ENCODE data around the gene UNC119. TPM values are rescaled to one million over a fixed set of nuclear protein-coding genes. Genes with fewer than 3 reads are reported as not detected.
A peak's percentile ranks its signal among the peaks of the same experiment; 100 is the strongest.

Gene UNC119
- polyA plus RNA-seq, 2 of the 4 experiments (the other 2 are of a cell fraction): 27.8 to 50.5 TPM

- peak overlapping the region; percentile 79 for H3K4me3 ChIP-seq
- TF ChIP-seq CTCF (IDR thresholded peaks at IDR 0.05): no peak
- TF ChIP-seq JUN (IDR thresholded peaks at IDR 0.05): no peak
- no peak for TF ChIP-seq MYC (IDR thresholded peaks at IDR 0.05; ENCODE audit: borderline replicate concordance, low read length)
- TF ChIP-seq EHMT2 (IDR thresholded peaks at IDR 0.05; ENCODE audit: low read depth): no peak
- TF ChIP-seq MAX (IDR thresholded peaks at IDR 0.05): no peak
- TF ChIP-seq FOSB (CRISPR knock-in tag; IDR thresholded peaks at IDR 0.05): no peak
- DNase-seq (ENCODE audit: low read depth in 1 of 2, low spot score in 1 of 2) (peak in 1 of 2 experiments; percentile 25), ATAC-seq (peak; percentile 1 to 22; a peak in 3 of 6 replicates), FAIRE-seq (no peak)
- H3K4me2 ChIP-seq: peak overlapping the region; percentile 78
- WGBS (ENCODE audit: missing lambda C conversion rate): 3% methylated on average over 17 of the region's 17 CpGs
- ChIA-PET POLR2A (no interaction called here), CTCF (interaction anchor here (0.9 to 1.7 kb wide), 10 partner anchors 9 to 104 kb away, joined by 3 to 7 read pairs (median 4); partner anchors contain the start of genes ALDOC and BLTP2)
- peaks cover 17% of the 10 kb centered on the region for H3K4me1 ChIP-seq
- peak overlapping the region; percentile 79 to 88 for H3K27ac ChIP-seq
- no peaks in the 10 kb centered on the region for H3K9me3 ChIP-seq
These were observed 46.0 kb upstream of the UNC119 start for GRCh38 chr17:28598389-28598788.

GRCh38 chr17:28597606-28598383, 45.4 kb upstream of the UNC119 start:
- Histone ChIP-seq H3K9me3 (no peaks in the 10 kb centered on the region), H3K4me2 (peak overlapping the region; percentile 78), H3K4me1 (peaks cover 17% of the 10 kb centered on the region), H3K27ac (peak overlapping the region; percentile 79 to 88), H3K4me3 (peak overlapping the region; percentile 79)
- no peak for DNase-seq (ENCODE audit: low read depth in 1 of 2, low spot score in 1 of 2)
- TF ChIP-seq HOXB5 (CRISPR knock-in tag; IDR thresholded peaks at IDR 0.05) (no peak), NR3C1 (IDR thresholded peaks at IDR 0.05) (no peak), NPAS2 (CRISPR knock-in tag; IDR thresholded peaks at IDR 0.05; ENCODE audit: borderline replicate concordance) (no peak)
- no peak for FAIRE-seq
- POLR2A ChIA-PET: no interaction called here
- CTCF ChIA-PET: interaction anchor here (0.9 to 1.7 kb wide), 8 partner anchors 12 to 104 kb away, joined by 3 to 7 read pairs (median 4); partner anchors contain the start of gene ALDOC
- 38% methylated on average over 5 of the region's 5 CpGs for WGBS (ENCODE audit: missing lambda C conversion rate)
- no peak for ATAC-seq

GRCh38 chr17:28592260-28592659, 39.8 kb upstream of the UNC119 start:
- ChIA-PET CTCF (interaction anchor here (0.9 to 3.2 kb wide), 8 partner anchors 7 to 97 kb away, joined by 3 to 11 read pairs (median 4); partner anchors contain the start of gene ALDOC), POLR2A (no interaction called here)
- Histone ChIP-seq H3K4me2 (no peak overlapping the region), H3K27ac (no peak overlapping the region), H3K4me3 (no peak overlapping the region), H3K4me1 (peaks cover under 1% of the 10 kb centered on the region; the same call in 1 of the 3 replicates), H3K9me3 (no peaks in the 10 kb centered on the region)
- no peak for TF ChIP-seq FOXS1 (CRISPR knock-in tag; IDR thresholded peaks at IDR 0.05)
- no peak for TF ChIP-seq ATOH8 (CRISPR knock-in tag; IDR thresholded peaks at IDR 0.05; ENCODE audit: low read depth)
- no peak for TF ChIP-seq HDAC2 (IDR thresholded peaks at IDR 0.05)
- no peak for TF ChIP-seq REST (IDR thresholded peaks at IDR 0.05)
- TF ChIP-seq KDM1A (IDR thresholded peaks at IDR 0.05; ENCODE audit: low read depth): no peak
- TF ChIP-seq HOXB5 (CRISPR knock-in tag; IDR thresholded peaks at IDR 0.05): no peak
- TF ChIP-seq ZNF302 (CRISPR knock-in tag; IDR thresholded peaks at IDR 0.05): no peak
- no peak for TF ChIP-seq ZSCAN20 (CRISPR knock-in tag; IDR thresholded peaks at IDR 0.05)
- TF ChIP-seq E2F6 (IDR thresholded peaks at IDR 0.05; ENCODE audit: borderline replicate concordance, low read depth): no peak
- TF ChIP-seq JUN (IDR thresholded peaks at IDR 0.05): no peak
- no peak for TF ChIP-seq SMC3 (IDR thresholded peaks at IDR 0.05)
- no peak for TF ChIP-seq HOXA7 (CRISPR knock-in tag; IDR thresholded peaks at IDR 0.05)
- TF ChIP-seq POLR2A (IDR thresholded peaks at IDR 0.05; ENCODE audit: low read length): no peak
- no peak for TF ChIP-seq ESRRA (IDR thresholded peaks at IDR 0.05; ENCODE audit: borderline replicate concordance, low read length)
- no peak for TF ChIP-seq GATA3 (IDR thresholded peaks at IDR 0.05; ENCODE audit: borderline replicate concordance)
- TF ChIP-seq EHF (CRISPR knock-in tag; IDR thresholded peaks at IDR 0.05): no peak
- no peak for TF ChIP-seq ZFP36 (IDR thresholded peaks at IDR 0.05; ENCODE audit: borderline replicate concordance, partially characterized antibody)
- TF ChIP-seq RNF2 (IDR thresholded peaks at IDR 0.05; ENCODE audit: borderline replicate concordance, low read depth): no peak
- no peak for TF ChIP-seq CEBPB (IDR thresholded peaks at IDR 0.05)
- TF ChIP-seq SREBF2 (IDR thresholded peaks at IDR 0.05): no peak
- FAIRE-seq (no peak), DNase-seq (ENCODE audit: low read depth in 1 of 2, low spot score in 1 of 2) (no peak), ATAC-seq (no peak)
- WGBS (ENCODE audit: missing lambda C conversion rate): 93% methylated on average over 4 of the region's 4 CpGs
